Effector memory CD4-positive, alpha-beta T cell (primary cell): ENCODE results near the gene DHX34.
"Not testable (repeated sequence)": the region's sequence is repeated elsewhere in the genome, so short reads cannot be mapped to it uniquely, and the experiment has no call there.

Source experiments
- DNase-seq, 3 donors: peaks; one replicate each; pipeline ENCODE4 v3.0.0-alpha.2; 2020
- H3K27ac ChIP-seq: 2 replicates; pipeline ENCODE4 v1.7.0; 2013; ENCODE audit warnings: mild to moderate bottlenecking, low read length, moderate library complexity; ENCODE audit not compliant: insufficient read depth, poor library complexity, severe bottlenecking
- H3K27me3 ChIP-seq: replicated peaks from 2 replicates; pipeline ENCODE4 v1.7.0; 2013; ENCODE audit warnings: mild to moderate bottlenecking, low read length; ENCODE audit not compliant: insufficient read depth, control insufficient read depth, poor library complexity, severe bottlenecking
- H3K36me3 ChIP-seq: 2 replicates; pipeline ENCODE4 v1.7.0; 2013; ENCODE audit warnings: mild to moderate bottlenecking, low read length, moderate library complexity; ENCODE audit not compliant: control insufficient read depth, insufficient read depth
- H3K4me1 ChIP-seq: 2 replicates; pipeline ENCODE4 v1.7.0; 2013; ENCODE audit warnings: low read length, mild to moderate bottlenecking; ENCODE audit not compliant: control insufficient read depth, insufficient read depth, poor library complexity, severe bottlenecking
- H3K4me3 ChIP-seq: 2 replicates; pipeline ENCODE4 v1.7.0; 2013; ENCODE audit warnings: low read length, low read depth, mild to moderate bottlenecking; ENCODE audit not compliant: insufficient read depth, poor library complexity, severe bottlenecking
- H3K9me3 ChIP-seq: 2 replicates; pipeline ENCODE4 v1.7.0; 2013; ENCODE audit warnings: mild to moderate bottlenecking, low read length, moderate library complexity; ENCODE audit not compliant: control insufficient read depth

The DHX34 gene

GRCh38 chr19:47343194-47343802 lies 5.8 kb upstream of the DHX34 start:
- Histone ChIP-seq H3K4me1 (no peaks in the 10 kb centered on the region), H3K9me3 (no peaks in the 10 kb centered on the region), H3K27me3 (no peaks in the 10 kb centered on the region), H3K4me3 (no peak overlapping the region), H3K27ac (no peak overlapping the region), H3K36me3 (no peaks in the 10 kb centered on the region)
- DNase-seq: no peak

GRCh38 chr19:47344425-47344824 lies 4.7 kb upstream of the DHX34 start:
- Histone ChIP-seq H3K36me3 (no peaks in the 10 kb centered on the region), H3K27me3 (no peaks in the 10 kb centered on the region), H3K4me1 (peaks cover 3% of the 10 kb centered on the region), H3K9me3 (no peaks in the 10 kb centered on the region), H3K27ac (no peak overlapping the region), H3K4me3 (no peak overlapping the region)
- no peak for DNase-seq

- H3K27ac ChIP-seq, H3K27me3 ChIP-seq: not testable (repeated sequence)
- peaks cover 10% of the 10 kb centered on the region for H3K4me1 ChIP-seq
Observed at GRCh38 chr19:47346024-47346423, 3.1 kb upstream of the DHX34 start.

GRCh38 chr19:47350630-47351029 lies 1.5 kb downstream of the DHX34 start:
- H3K36me3 ChIP-seq: peaks cover 20% of the 10 kb centered on the region
- no peaks in the 10 kb centered on the region for H3K9me3 ChIP-seq
- H3K4me3 ChIP-seq: no peak overlapping the region
- no peak overlapping the region for H3K27ac ChIP-seq
- no peak for DNase-seq
- no peaks in the 10 kb centered on the region for H3K27me3 ChIP-seq
- H3K4me1 ChIP-seq: peaks cover 10% of the 10 kb centered on the region

More at GRCh38 chr19:47346024-47346423, 3.1 kb upstream of the DHX34 start:
- not testable (repeated sequence) for H3K36me3 ChIP-seq, H3K9me3 ChIP-seq, H3K4me3 ChIP-seq, DNase-seq

- Histone ChIP-seq H3K4me1 (peaks cover 10% of the 10 kb centered on the region), H3K27me3 (no peaks in the 10 kb centered on the region), H3K9me3 (no peaks in the 10 kb centered on the region), H3K36me3 (peaks cover 29% of the 10 kb centered on the region), H3K4me3 (no peak overlapping the region), H3K27ac (no peak overlapping the region)
- no peak for DNase-seq
Observed at GRCh38 chr19:47351548-47351947, 2.4 kb downstream of the DHX34 start.

- Histone ChIP-seq H3K4me1 (peaks cover 10% of the 10 kb centered on the region), H3K4me3 (no peak overlapping the region), H3K9me3 (no peaks in the 10 kb centered on the region), H3K27ac (no peak overlapping the region), H3K27me3 (no peaks in the 10 kb centered on the region), H3K36me3 (peaks cover 35% of the 10 kb centered on the region)
- no peak for DNase-seq
Observed at GRCh38 chr19:47352095-47352494, 3.0 kb downstream of the DHX34 start.

- Histone ChIP-seq H3K4me1 (peaks cover 10% of the 10 kb centered on the region), H3K36me3 (peaks cover 47% of the 10 kb centered on the region), H3K27me3 (no peaks in the 10 kb centered on the region), H3K4me3 (no peak overlapping the region), H3K27ac (no peak overlapping the region), H3K9me3 (no peaks in the 10 kb centered on the region)
- DNase-seq: no peak
Observed at GRCh38 chr19:47353307-47353712, 4.2 kb downstream of the DHX34 start.

- Histone ChIP-seq H3K27me3 (no peaks in the 10 kb centered on the region), H3K36me3 (peaks cover 78% of the 10 kb centered on the region), H3K9me3 (no peaks in the 10 kb centered on the region), H3K4me3 (no peak overlapping the region), H3K4me1 (no peaks in the 10 kb centered on the region), H3K27ac (no peak overlapping the region)
- no peak for DNase-seq
Observed at GRCh38 chr19:47356900-47357299, 7.8 kb downstream of the DHX34 start.

GRCh38 chr19:47357788-47358680 lies 8.9 kb downstream of the DHX34 start:
- DNase-seq: no peak

GRCh38 chr19:47358936-47359335 lies 9.8 kb downstream of the DHX34 start:
- Histone ChIP-seq H3K4me3 (no peak overlapping the region), H3K27ac (no peak overlapping the region), H3K36me3 (peaks cover 88% of the 10 kb centered on the region), H3K27me3 (no peaks in the 10 kb centered on the region), H3K9me3 (no peaks in the 10 kb centered on the region), H3K4me1 (no peaks in the 10 kb centered on the region)
- no peak for DNase-seq

More at GRCh38 chr19:47357788-47358680, 8.9 kb downstream of the DHX34 start:
- Histone ChIP-seq H3K9me3 (no peaks in the 10 kb centered on the region), H3K27ac (no peak overlapping the region), H3K27me3 (no peaks in the 10 kb centered on the region), H3K4me3 (no peak overlapping the region), H3K4me1 (no peaks in the 10 kb centered on the region), H3K36me3 (peaks cover 85% of the 10 kb centered on the region)
